GM12801 (cell line): Measurements from ENCODE around the gene GNA15.

Experiments used
- CTCF ChIP-seq: IDR thresholded peaks from one replicate; pipeline ENCODE4 v1.5.1; 2011; ENCODE audit warnings: control low read depth; ENCODE audit not compliant: insufficient read length; ENCODE audit errors: extremely low read depth

Gene GNA15

GRCh38 chr19:3102239-3103140 is 33.3 kb upstream of the GNA15 start:
- TF ChIP-seq CTCF = no peak

- no peak for TF ChIP-seq CTCF
Observed at GRCh38 chr19:3104708-3104983, 31.2 kb upstream of the GNA15 start.

GRCh38 chr19:3105641-3106508 is 30.0 kb upstream of the GNA15 start:
- TF ChIP-seq CTCF = no peak

GRCh38 chr19:3106509-3107141 is 29.2 kb upstream of the GNA15 start:
- TF ChIP-seq CTCF = no peak

GRCh38 chr19:3107658-3108057 is 28.2 kb upstream of the GNA15 start:
- no peak for TF ChIP-seq CTCF

GRCh38 chr19:3108775-3109174 is 27.1 kb upstream of the GNA15 start:
- TF ChIP-seq CTCF = peak; percentile 73

- no peak for TF ChIP-seq CTCF
Observed at GRCh38 chr19:3109491-3109890, 26.3 kb upstream of the GNA15 start.
